Activated CD8-positive, alpha-beta T cell treated with anti-CD3 and anti-CD28 coated beads for 36 hours (primary cell): ENCODE results near the gene ALDH9A1. TPM values are rescaled to one million over a fixed set of nuclear protein-coding genes. Genes with fewer than 3 reads are reported as not detected.
A peak's percentile ranks its signal among the peaks of the same experiment; 100 is the strongest.
"Not testable (repeated sequence)": the region's sequence is repeated elsewhere in the genome, so short reads cannot be mapped to it uniquely, and the experiment has no call there.

ENCODE experiments used
- ATAC-seq: fragments of 200-7000 bp; cut with Tn5 transposase; one replicate; pipeline ENCODE4 v1.10.0; 2021; ENCODE audit warnings: mild to moderate bottlenecking, moderate library complexity
- CTCF ChIA-PET: fragments of 350-600 bp; sonication (Branson Sonifier 250); formaldehyde crosslinking; loops from one replicate; lab custom pipeline; 2021; ENCODE audit warnings: antibody characterized with exemption; lab: Charles Lee
- POLR2A ChIA-PET: fragments of 350-600 bp; sonication (Branson Sonifier 250); formaldehyde crosslinking; loops from one replicate; lab custom pipeline; 2021; ENCODE audit warnings: antibody characterized with exemption; lab: Charles Lee
- DNase-seq: peaks from one replicate; pipeline ENCODE4 v3.0.0-alpha.2; 2020
- H3K27ac Mint-ChIP-seq: one replicate; pipeline ENCODE4 v1.8.0; 2021; ENCODE audit warnings: mild to moderate bottlenecking, mixed read lengths
- H3K27me3 Mint-ChIP-seq: one replicate; pipeline ENCODE4 v1.8.0; 2021; ENCODE audit warnings: mixed read lengths
- H3K36me3 Mint-ChIP-seq: one replicate; pipeline ENCODE4 v1.8.0; 2021; ENCODE audit warnings: low read depth, mixed read lengths
- H3K4me1 Mint-ChIP-seq: one replicate; pipeline ENCODE4 v1.8.0; 2021; ENCODE audit warnings: low read depth, mixed read lengths
- H3K4me3 Mint-ChIP-seq: one replicate; pipeline ENCODE4 v1.8.0; 2021; ENCODE audit warnings: mild to moderate bottlenecking, moderate library complexity, mixed read lengths
- H3K9me3 Mint-ChIP-seq: one replicate; pipeline ENCODE4 v1.8.0; 2021; ENCODE audit warnings: mixed read lengths
- intact Hi-C: fragments of 100-400 bp; cut with micrococcal nuclease; formaldehyde crosslinking; loops from one replicate; pipeline ENCODE4 v1.10.0; 2022
- total RNA-seq, 2 experiments: library from RNA; stranded (reverse); gene quantifications; one replicate each; pipeline ENCODE4 v1.2.3, GENCODE V29; 2021
- TF ChIP-seq, protein P1 (sequence below): fragments of 200-600 bp; IDR thresholded peaks from one replicate; pipeline ENCODE4 v1.8.0; 2022; ENCODE audit warnings: antibody characterized with exemption, mild to moderate bottlenecking

Gene ALDH9A1
- total RNA-seq, 2 experiments from 2014 or later, result 25.6 to 28.2 TPM

DNA sequence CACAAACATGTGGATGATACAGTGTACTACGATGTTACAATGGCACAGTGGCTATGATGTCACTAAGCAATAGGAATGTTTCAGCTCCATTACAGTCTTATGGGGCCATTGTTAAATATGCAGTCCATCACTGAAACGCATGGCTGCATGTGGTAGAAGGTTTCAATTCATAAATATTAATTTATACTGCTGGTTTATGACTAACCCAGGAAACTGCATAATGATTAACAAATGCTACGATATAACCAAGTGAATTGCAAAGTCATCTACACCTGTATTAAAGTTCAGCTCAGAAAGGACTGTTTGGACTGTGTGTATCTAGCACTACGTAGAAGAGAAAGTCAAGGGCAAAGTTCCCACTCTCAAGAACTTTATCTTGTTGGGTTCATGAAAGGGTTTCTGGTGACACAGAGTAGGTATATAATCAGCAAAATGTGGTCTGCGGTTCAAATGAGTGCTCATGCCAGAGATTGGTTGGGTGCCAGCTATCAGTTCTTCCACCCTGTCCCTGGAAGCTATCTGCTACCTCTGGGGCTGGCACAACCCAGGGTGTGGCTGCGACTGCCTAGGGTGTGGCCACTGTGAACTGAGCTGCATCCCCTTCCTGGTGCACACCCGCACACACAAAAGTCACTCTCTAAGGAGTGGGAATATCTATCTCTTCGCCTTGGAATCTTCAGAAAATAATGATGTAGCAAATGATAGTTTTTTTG is 52.6 kb downstream of the ALDH9A1 start:
- H3K27ac Mint-ChIP-seq, result no peak overlapping the region
- H3K4me1 Mint-ChIP-seq, result peaks cover 10% of the 10 kb centered on the region
- H3K9me3 Mint-ChIP-seq, result no peaks in the 10 kb centered on the region
- ChIA-PET CTCF (interaction anchor here (1.5 to 2.7 kb wide), 3 partner anchors 9 to 45 kb away, joined by 5 to 7 read pairs (median 6); no protein-coding TSS in a partner anchor), POLR2A (no interaction called here)
- intact Hi-C loops, result no loop called here
- TF ChIP-seq, protein P1, sequence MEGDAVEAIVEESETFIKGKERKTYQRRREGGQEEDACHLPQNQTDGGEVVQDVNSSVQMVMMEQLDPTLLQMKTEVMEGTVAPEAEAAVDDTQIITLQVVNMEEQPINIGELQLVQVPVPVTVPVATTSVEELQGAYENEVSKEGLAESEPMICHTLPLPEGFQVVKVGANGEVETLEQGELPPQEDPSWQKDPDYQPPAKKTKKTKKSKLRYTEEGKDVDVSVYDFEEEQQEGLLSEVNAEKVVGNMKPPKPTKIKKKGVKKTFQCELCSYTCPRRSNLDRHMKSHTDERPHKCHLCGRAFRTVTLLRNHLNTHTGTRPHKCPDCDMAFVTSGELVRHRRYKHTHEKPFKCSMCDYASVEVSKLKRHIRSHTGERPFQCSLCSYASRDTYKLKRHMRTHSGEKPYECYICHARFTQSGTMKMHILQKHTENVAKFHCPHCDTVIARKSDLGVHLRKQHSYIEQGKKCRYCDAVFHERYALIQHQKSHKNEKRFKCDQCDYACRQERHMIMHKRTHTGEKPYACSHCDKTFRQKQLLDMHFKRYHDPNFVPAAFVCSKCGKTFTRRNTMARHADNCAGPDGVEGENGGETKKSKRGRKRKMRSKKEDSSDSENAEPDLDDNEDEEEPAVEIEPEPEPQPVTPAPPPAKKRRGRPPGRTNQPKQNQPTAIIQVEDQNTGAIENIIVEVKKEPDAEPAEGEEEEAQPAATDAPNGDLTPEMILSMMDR, result no peak
- no peaks in the 10 kb centered on the region for H3K27me3 Mint-ChIP-seq
- DNase-seq (no peak), ATAC-seq (no peak)
- no peak overlapping the region for H3K4me3 Mint-ChIP-seq
- no peaks in the 10 kb centered on the region for H3K36me3 Mint-ChIP-seq

DNA sequence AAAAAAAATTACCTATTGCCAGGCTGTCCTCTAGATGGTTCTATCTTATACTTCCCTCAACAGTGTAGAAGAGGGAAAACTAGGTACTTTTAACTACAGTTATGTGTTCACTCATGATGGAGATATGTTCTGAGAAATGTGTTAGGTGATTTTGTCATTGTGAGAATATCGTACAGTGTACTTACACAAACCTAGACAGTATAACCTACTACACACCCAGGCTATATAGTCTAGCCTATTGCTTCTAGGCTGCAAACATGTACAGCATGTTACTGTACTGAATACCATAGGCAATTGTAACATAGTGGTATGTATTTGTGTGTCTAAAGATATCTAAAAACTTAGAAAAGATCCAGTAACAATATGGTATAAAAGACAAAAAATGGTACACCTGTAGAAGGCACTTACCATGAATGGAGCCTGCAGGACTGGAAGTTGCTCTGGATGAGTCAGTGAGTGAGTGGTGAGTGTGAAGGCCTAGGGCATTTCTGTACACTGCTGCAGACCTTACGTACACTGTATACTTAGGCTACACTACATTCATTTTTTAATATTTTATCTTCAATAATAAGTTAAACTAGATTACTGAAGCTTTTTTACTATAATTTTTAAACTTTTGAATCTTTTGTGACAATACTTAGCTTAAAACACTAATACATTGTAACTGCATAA is 54.2 kb downstream of the ALDH9A1 start:
- intact Hi-C loops, result no loop called here
- H3K4me1 Mint-ChIP-seq, result peaks cover 21% of the 10 kb centered on the region
- no peaks in the 10 kb centered on the region for H3K9me3 Mint-ChIP-seq
- CTCF ChIA-PET, result interaction anchor here (2.7 kb wide), 1 partner anchor 43 kb away, joined by 7 read pairs; no protein-coding TSS in a partner anchor
- DNase-seq, result no peak
- H3K27ac Mint-ChIP-seq, result no peak overlapping the region
- H3K4me3 Mint-ChIP-seq, result no peak overlapping the region
- ATAC-seq, result no peak
- POLR2A ChIA-PET, result interaction anchor here (0.9 kb wide), 1 partner anchor 10 kb away, joined by 3 read pairs; no protein-coding TSS in a partner anchor
- TF ChIP-seq, protein P1, result no peak
- no peaks in the 10 kb centered on the region for H3K27me3 Mint-ChIP-seq
- H3K36me3 Mint-ChIP-seq, result no peaks in the 10 kb centered on the region

DNA sequence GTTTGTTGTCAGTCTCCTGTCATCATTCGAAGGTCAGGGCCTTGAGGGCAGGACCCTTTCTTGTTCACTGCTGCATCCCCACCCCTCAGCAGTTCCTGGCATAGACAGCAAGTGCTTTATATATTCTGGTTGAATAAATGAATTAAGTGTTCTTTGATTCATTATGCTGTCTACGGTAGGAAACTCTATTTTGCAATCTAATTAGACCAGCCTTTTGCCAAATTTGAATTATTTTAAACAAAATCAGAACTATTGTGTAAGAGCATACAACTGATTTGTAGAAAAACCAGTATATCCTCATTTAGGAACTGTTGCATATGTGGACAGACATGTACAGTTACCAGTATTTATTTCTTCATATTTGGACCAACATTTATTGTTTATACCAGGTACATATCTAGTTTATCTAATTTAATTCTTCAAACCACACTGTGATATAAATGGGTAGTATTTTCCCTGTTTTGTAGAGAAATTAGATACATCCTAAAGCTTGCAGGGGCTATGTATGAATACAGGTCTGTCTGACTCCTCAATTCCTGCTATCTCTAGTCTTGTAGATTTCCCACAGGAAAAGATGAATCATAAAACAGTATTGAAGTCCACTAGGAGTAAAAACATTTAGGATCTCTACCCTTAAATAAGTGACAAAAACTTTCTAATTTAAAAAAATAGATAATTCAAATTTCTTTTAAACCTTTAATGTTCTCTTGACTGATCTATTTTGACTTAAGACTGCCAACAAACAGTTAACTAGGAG is 57.0 kb downstream of the ALDH9A1 start:
- Mint-ChIP-seq H3K27ac (no peak overlapping the region), H3K36me3 (no peaks in the 10 kb centered on the region), H3K4me3 (no peak overlapping the region), H3K9me3 (no peaks in the 10 kb centered on the region), H3K4me1 (peaks cover 21% of the 10 kb centered on the region), H3K27me3 (no peaks in the 10 kb centered on the region)
- POLR2A ChIA-PET, result no interaction called here
- TF ChIP-seq, protein P1, result no peak
- intact Hi-C loops, result no loop called here
- DNase-seq (no peak), ATAC-seq (no peak)
- CTCF ChIA-PET, result no interaction called here

DNA sequence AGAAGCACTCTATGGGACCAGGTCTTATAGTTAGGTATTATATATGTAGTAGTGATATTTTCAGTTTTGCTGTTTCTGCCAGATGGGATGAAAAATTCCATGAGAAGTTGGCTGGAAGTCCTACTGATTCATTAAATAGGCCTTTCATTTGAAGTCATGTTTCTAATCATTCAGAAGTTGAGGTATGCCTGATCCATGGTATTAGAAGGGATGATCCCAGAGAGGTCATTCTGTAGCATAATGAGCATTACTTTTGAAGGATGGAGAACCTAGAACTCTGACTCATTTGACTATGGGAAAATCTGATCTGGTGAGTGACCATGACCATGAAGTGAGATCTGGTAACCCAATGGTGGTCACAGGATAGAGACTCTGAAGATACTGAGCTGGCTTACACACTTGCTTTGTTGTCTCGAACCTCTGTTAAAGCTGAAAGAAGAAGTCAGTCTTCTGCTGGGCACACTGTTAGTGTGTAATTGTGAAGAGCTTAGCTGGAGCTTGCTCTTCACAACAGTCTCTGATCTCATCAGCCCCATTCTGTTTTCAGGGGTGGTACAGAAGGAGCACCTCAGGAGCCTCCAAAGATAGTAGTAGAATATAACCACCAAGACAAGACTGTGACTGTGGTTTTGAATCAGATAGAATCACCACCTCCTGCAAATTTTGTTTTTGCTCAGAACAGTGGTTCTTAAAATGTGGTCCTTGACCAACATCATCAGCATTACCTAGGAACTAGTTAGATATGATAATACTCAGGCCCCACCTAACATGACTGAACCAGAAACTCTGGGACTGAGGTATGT is 58.3 kb downstream of the ALDH9A1 start:
- ChIA-PET POLR2A (no interaction called here), CTCF (no interaction called here)
- DNase-seq (no peak), ATAC-seq (peak; percentile 65)
- Mint-ChIP-seq H3K36me3 (no peaks in the 10 kb centered on the region), H3K4me3 (no peak overlapping the region), H3K27me3 (no peaks in the 10 kb centered on the region), H3K4me1 (peaks cover 16% of the 10 kb centered on the region), H3K9me3 (no peaks in the 10 kb centered on the region), H3K27ac (no peak overlapping the region)
- TF ChIP-seq, protein P1, result no peak
- intact Hi-C loops, result no loop called here

- peaks cover 28% of the 10 kb centered on the region for H3K4me1 Mint-ChIP-seq
- DNase-seq, H3K36me3 Mint-ChIP-seq, H3K4me3 Mint-ChIP-seq, intact Hi-C loops, POLR2A ChIA-PET, H3K27me3 Mint-ChIP-seq, H3K9me3 Mint-ChIP-seq, H3K27ac Mint-ChIP-seq, ATAC-seq: not testable (repeated sequence)
- CTCF ChIA-PET, result interaction anchor here (1.4 kb wide), 1 partner anchor 12 kb away, joined by 4 read pairs; no protein-coding TSS in a partner anchor
Observed at GRCh38 chr1:165638211-165638610, 60.2 kb downstream of the ALDH9A1 start.
